NOMO-1 treated with DMSO at 0.1 percent for 48 hours (cell line): Measurements from ENCODE around the gene CYLD.
A peak's percentile ranks its signal among the peaks of the same experiment; 100 is the strongest.

Experiments used
- DNase-seq: peaks from one replicate; lab custom pipeline; 2025; ENCODE audit not compliant: unreplicated experiment; lab: John Stamatoyannopoulos, UW

CYLD gene

GRCh38 chr16:50737420-50737959 is 4.4 kb upstream of the CYLD start:
- no peak for DNase-seq

GRCh38 chr16:50739031-50739430 is 2.9 kb upstream of the CYLD start:
- peak; percentile 41 for DNase-seq

- no peak for DNase-seq
Observed at GRCh38 chr16:50740736-50741135, 1.1 kb upstream of the CYLD start.

DNA sequence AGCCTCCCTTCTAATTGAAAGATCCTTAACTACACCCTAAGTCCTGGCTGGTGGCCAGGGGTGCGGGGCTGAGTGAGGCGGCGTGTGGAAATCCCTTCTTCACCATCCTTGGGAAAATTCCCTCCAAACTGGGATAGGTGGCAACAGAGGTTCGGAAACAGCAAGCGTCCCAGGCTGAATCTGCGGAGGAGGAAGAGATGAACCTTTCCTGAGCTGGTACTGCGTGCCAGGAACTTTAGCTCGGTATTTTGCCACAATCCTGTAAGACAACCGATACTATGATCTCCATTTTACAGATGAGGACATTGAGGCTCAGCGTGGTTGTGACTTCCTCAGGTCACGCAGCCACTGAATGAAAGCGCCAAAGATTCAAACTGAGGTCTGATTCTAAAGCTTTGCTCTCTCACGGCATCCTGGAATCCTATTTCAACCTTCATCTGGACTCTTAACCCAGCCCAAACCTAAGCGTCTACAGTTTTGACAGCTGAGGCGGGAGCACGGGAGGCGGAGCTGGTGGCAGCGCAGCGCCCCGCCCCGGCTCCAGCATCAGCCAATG is 583 bp upstream of the CYLD start:
- no peak for DNase-seq

- DNase-seq = peak; percentile 50
Observed at GRCh38 chr16:50742576-50743200, 802 bp downstream of the CYLD start.

- DNase-seq = peak; percentile 9
Observed at GRCh38 chr16:50743581-50744225, 1.8 kb downstream of the CYLD start.

GRCh38 chr16:50744881-50745280 is 3.0 kb downstream of the CYLD start:
- DNase-seq = no peak

DNA sequence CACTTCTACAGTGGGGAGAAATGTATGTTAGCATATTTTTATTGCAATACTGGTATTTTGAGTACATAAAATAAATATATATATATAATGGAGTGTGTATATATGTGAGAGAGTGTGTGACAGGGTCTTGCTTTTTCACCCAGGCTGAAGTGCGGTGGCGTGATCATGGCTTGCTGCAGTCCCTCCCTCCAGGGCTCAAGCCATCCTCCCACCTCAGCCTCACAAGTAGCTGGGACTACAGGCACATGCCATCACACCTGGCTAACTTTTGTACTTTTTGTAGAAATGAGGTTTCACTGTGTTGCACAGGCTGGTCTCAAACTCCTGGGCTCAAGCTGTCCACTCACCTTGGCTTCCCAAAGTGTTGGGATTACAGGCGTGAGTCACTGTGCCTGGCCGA is 4.1 kb downstream of the CYLD start:
- no peak for DNase-seq

DNA sequence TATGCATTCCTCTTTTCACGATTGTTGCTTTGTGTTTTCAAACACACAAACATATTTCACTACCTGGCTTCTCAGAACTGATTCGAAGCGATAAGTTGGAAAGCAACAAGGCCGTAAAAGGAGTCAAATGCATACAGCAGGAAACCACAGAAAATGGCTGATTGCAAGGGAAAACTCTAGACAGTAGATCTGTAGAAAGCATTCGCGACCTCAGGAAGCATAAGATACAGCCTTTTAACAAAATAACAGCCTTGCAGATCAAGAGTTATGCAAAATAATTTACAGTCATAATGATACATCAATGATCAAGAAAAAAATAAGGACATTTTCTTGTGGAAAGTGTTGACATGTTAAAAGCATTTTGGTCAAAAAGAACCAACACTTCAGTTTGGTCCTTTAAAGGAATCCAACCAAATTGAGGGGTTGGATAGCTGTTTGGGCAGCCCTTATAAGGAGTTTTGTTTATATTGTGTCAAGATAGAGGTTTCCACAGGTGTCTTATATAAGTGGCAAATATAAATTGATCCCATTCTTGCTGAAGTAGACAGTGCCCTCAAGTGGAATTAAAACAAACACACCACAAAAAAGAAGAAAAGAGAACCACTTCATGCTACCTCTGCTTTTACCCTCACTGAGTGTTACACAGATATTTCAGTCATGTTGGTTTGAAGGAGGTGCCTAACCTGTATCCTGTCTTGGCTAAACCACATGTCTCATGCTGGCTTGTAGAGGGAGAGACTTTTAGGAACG is 5.5 kb downstream of the CYLD start:
- DNase-seq = peak; percentile 63

GRCh38 chr16:50751528-50751927 is 9.6 kb downstream of the CYLD start:
- no peak for DNase-seq

DNA sequence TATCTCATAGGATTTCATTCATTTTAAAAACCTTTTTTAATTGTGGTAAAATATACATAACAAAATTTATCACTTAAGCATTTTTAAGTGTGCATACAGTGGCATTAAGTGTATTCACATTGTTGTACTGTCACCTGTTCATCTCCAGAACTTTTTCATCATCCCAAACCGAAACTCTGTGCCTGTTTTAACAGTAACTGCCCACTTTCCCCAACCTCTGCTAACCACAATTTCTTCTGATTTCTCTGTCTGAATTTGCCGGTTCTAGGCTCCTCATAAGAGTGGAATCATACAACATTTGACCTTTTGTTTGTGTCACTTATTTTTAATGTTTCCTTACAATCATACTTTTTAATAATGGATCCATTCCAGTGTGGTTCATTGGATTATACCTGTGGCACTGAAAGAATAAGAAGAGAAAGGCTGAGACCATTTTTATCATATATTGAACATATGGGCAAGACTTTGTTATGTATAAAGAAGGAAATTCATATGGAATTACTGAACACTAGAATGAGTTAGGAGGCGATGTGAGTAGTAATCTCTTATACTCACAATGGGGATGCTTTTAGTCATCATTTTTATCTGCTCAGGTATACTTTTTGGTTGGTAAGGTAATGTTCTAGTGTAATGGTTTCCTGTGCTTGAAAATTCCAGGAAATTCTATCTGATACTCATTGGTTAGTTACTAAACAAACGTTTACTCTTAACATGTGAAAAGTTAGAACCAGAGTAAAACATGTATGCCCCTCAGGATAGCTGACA is 10.8 kb downstream of the CYLD start:
- no peak for DNase-seq

DNA sequence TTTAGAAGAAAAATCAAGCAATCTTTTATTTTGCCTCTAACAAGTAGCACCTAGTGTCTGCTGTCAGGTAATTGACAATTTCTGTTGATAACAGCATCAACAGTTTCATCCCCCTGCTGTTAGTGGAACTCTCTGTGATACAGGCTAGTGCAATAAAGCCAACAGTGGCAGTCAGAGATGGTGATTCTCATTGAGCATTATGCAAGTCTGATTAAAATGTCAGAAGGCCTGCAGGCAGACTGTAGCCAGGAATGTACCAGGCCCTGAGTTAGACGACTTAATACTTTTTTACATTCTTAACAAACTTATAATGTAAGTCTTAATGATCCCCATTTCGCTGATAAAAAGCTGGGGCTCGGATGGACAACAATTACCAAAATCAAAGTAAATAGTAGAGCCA is 14.6 kb downstream of the CYLD start:
- DNase-seq = no peak

GRCh38 chr16:50761267-50761666 is 19.4 kb downstream of the CYLD start:
- DNase-seq = peak; percentile 46

GRCh38 chr16:50762241-50762640 is 20.4 kb downstream of the CYLD start:
- DNase-seq = no peak

- no peak for DNase-seq
Observed at GRCh38 chr16:50763211-50763610, 21.3 kb downstream of the CYLD start.

DNA sequence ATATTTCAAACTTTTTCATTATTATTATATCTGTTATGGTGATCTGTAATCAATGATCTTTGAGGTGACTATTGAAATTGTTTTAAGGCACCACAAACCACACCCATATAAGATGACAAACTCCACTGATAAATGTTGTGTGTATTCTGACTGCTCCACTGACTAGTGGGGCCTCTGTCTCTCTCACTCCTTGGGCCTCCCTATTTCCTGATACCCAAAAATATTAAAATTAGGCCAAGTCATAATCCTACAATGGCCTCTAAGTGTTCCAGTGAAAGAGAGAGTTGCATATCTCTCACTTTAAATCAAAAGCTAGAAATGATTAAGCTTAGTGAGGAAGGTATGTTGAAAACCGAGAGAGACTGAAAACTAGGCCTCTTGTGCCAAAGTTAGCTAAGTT is 23.4 kb downstream of the CYLD start:
- no peak for DNase-seq

GRCh38 chr16:50765861-50766260 is 24.0 kb downstream of the CYLD start:
- no peak for DNase-seq

- no peak for DNase-seq
Observed at GRCh38 chr16:50767197-50767596, 25.3 kb downstream of the CYLD start.

GRCh38 chr16:50771366-50771765 is 29.5 kb downstream of the CYLD start:
- DNase-seq = no peak

DNA sequence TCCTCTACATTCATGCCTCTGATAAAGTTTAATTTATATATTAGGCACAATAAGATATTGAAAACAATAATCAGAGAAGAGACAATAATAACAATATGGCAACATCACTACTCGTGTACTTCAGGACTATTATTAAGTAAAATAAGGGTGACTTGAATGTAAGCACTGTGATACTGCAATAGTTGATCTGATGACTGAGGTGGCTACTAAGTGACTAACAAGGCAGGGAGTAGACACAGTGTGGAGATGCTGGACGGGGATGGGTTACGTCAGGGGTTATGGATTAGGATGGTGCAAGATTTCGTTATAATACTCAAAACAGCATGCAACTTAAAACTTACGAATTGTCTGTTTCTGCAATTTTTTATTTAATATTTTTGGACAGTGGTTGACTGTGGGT is 32.5 kb downstream of the CYLD start:
- no peak for DNase-seq

DNA sequence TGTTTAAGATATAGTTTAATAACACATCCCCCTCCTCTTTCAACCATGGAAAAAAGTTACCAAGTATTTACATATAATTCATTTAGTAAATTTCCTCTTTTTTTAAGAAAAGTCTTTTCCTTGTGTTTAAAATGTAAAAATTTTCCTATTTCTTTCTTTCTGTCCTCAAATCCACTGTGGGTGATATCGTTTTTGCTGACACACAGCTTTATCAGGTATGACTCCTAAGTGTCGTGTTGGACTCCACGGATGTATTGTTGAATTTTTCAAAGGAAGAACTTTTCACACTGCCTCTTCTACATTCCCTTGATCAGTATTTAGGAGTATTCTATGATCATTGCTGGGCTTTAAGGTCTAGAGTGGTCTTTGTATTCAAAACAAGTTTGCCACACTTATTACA is 33.1 kb downstream of the CYLD start:
- no peak for DNase-seq
